HG02763 (cell line): Measurements from ENCODE around the gene BCL2L1.
A peak's percentile ranks its signal among the peaks of the same experiment; 100 is the strongest.

Source experiments
- ATAC-seq: cut with Tn5 transposase; IDR thresholded peaks from one replicate; pipeline ENCODE4 v1.9.1; 2021; ENCODE audit warnings: mild to moderate bottlenecking, moderate library complexity; ENCODE audit not compliant: unreplicated experiment

The BCL2L1 gene

GRCh38 chr20:31710423-31711108 lies 12.1 kb downstream of the BCL2L1 start:
- no peak for ATAC-seq

- ATAC-seq = no peak
These were observed 12.7 kb downstream of the BCL2L1 start for GRCh38 chr20:31709939-31710338.

GRCh38 chr20:31708736-31709534 lies 13.7 kb downstream of the BCL2L1 start:
- no peak for ATAC-seq

- no peak for ATAC-seq
These were observed 14.5 kb downstream of the BCL2L1 start for GRCh38 chr20:31707994-31708735.

GRCh38 chr20:31707258-31707615 lies 15.4 kb downstream of the BCL2L1 start:
- ATAC-seq = no peak

GRCh38 chr20:31706607-31707257 lies 15.9 kb downstream of the BCL2L1 start:
- ATAC-seq = no peak

GRCh38 chr20:31705598-31706597 lies 16.8 kb downstream of the BCL2L1 start:
- peak; percentile 93 for ATAC-seq

- no peak for ATAC-seq
These were observed 17.5 kb downstream of the BCL2L1 start for GRCh38 chr20:31705191-31705590.

- no peak for ATAC-seq
These were observed 18.2 kb downstream of the BCL2L1 start for GRCh38 chr20:31704225-31705119.

- no peak for ATAC-seq
These were observed 21.1 kb downstream of the BCL2L1 start for GRCh38 chr20:31701591-31701990.

- no peak for ATAC-seq
These were observed 21.9 kb downstream of the BCL2L1 start for GRCh38 chr20:31700747-31701146.

- no peak for ATAC-seq
These were observed 22.6 kb downstream of the BCL2L1 start for GRCh38 chr20:31699801-31700728.

GRCh38 chr20:31698803-31699718 lies 23.6 kb downstream of the BCL2L1 start:
- peak; percentile 88 for ATAC-seq

- ATAC-seq = no peak
These were observed 24.3 kb downstream of the BCL2L1 start for GRCh38 chr20:31698243-31698802.

- no peak for ATAC-seq
These were observed 26.5 kb downstream of the BCL2L1 start for GRCh38 chr20:31695849-31696804.
